Panc1 (cell line): ENCODE data around the gene CAMK2A. TPM values are rescaled to one million over a fixed set of nuclear protein-coding genes. Genes with fewer than 3 reads are reported as not detected.

Experiments
- ATAC-seq: fragments of 200-7000 bp; cut with Tn5 transposase; 2 replicates; pipeline ENCODE4 v1.9.1; 2020; ENCODE audit warnings: mild to moderate bottlenecking, moderate library complexity
- BruUV-seq: library from RNA; stranded (reverse); fragments of 400-500 nt; replicated peaks from 2 replicates; lab custom pipeline; 2021; lab: Mats Ljungman, UMichigan
- CTCF ChIA-PET: fragments of 300-600 bp; sonication (Branson Sonifier 250); formaldehyde crosslinking; loops from one replicate; lab custom pipeline; 2022; ENCODE audit warnings: antibody characterized with exemption; lab: Charles Lee
- POLR2A ChIA-PET: fragments of 300-600 bp; sonication (Branson Sonifier 250); formaldehyde crosslinking; loops from one replicate; lab custom pipeline; 2022; ENCODE audit warnings: antibody characterized with exemption; lab: Charles Lee
- DNase-seq: peaks from one replicate; pipeline ENCODE4 v3.0.0-alpha.2; 2010; ENCODE audit warnings: low read depth, low spot score
- H3K27ac ChIP-seq: 2 replicates; pipeline ENCODE4 v1.5.1; 2011; ENCODE audit warnings: mild to moderate bottlenecking, low read length, inconsistent platforms
- H3K27me3 ChIP-seq: fragments of 200-500 bp; sonication (Bioruptor generic); 2 replicates; pipeline ENCODE4 v1.6.0; 2014; ENCODE audit warnings: low read length, inconsistent platforms; ENCODE audit not compliant: control insufficient read depth, insufficient read depth
- H3K36me3 ChIP-seq: fragments of 200-500 bp; sonication (Bioruptor generic); 2 replicates; pipeline ENCODE4 v1.5.1; 2014; ENCODE audit warnings: inconsistent platforms, mild to moderate bottlenecking, low read length, moderate library complexity; ENCODE audit not compliant: control insufficient read depth, insufficient read depth
- H3K4me1 ChIP-seq: 2 replicates; pipeline ENCODE4 v1.5.1; 2011; ENCODE audit warnings: inconsistent platforms, mild to moderate bottlenecking, low read length, moderate library complexity; ENCODE audit not compliant: control insufficient read depth, insufficient read depth
- H3K4me3 ChIP-seq, 2 experiments: 2 replicates each; pipeline ENCODE4 v1.5.1; 2011 to 2012; ENCODE audit warnings: low read depth in 2 of 2, low read length in 2 of 2, mild to moderate bottlenecking in 2 of 2, inconsistent platforms in 1 of 2, moderate library complexity in 1 of 2
- H3K9me3 ChIP-seq: fragments of 200-500 bp; sonication (Bioruptor generic); 2 replicates; pipeline ENCODE4 v1.5.1; 2014; ENCODE audit warnings: low read depth, mild to moderate bottlenecking, inconsistent platforms, low read length, moderate library complexity; ENCODE audit not compliant: control insufficient read depth, insufficient read depth
- CTCF ChIP-seq: fragments of 450-650 bp; IDR thresholded peaks from 2 replicates; pipeline ENCODE4 v1.5.1; 2017; ENCODE audit warnings: mild to moderate bottlenecking
- POLR2AphosphoS5 ChIP-seq: IDR thresholded peaks from 2 replicates; pipeline ENCODE4 v1.6.1; 2012; ENCODE audit warnings: mild to moderate bottlenecking, low read depth, low read length, moderate library complexity
- REST ChIP-seq, 2 experiments: IDR thresholded peaks; 2 replicates each; pipeline ENCODE4 v1.6.1; 2011 to 2012; ENCODE audit warnings: low read depth in 2 of 2, control low read depth in 1 of 2, low read length in 1 of 2, mild to moderate bottlenecking in 1 of 2, moderate library complexity in 1 of 2; ENCODE audit not compliant: insufficient read depth in 1 of 2
- SIN3A ChIP-seq: IDR thresholded peaks from 2 replicates; pipeline ENCODE4 v1.6.1; 2012; ENCODE audit warnings: low read depth, mild to moderate bottlenecking, low read length, moderate library complexity, borderline replicate concordance; ENCODE audit not compliant: insufficient read depth
- TCF7L2 ChIP-seq: IDR thresholded peaks from 2 replicates; pipeline ENCODE4 v1.6.1; 2011; ENCODE audit warnings: mild to moderate bottlenecking, low read depth, low read length, inconsistent platforms
- in situ Hi-C: cut with HindIII; loops from 2 replicates; pipeline ENCODE4 v1.10.0; 2016; ENCODE audit warnings: low sequenced_read_pairs, low pct_unique_long_range_greater_than_20kb
- intact Hi-C: fragments of 100-400 bp; cut with micrococcal nuclease; formaldehyde crosslinking; loops from one replicate; pipeline ENCODE4 v1.10.0; 2022; ENCODE audit not compliant: unreplicated experiment
- total RNA-seq: library from RNA; stranded (reverse); gene quantifications from one replicate; pipeline ENCODE4 v1.2.1, GENCODE V29; 2021; ENCODE audit not compliant: unreplicated experiment

The CAMK2A gene
- total RNA-seq, 1 experiment from 2014 or later, result 0.51 TPM

- H3K9me3 ChIP-seq, result no peaks in the 10 kb centered on the region
- ChIA-PET POLR2A (no interaction called here), CTCF (no interaction called here)
- H3K4me1 ChIP-seq, result no peaks in the 10 kb centered on the region
- H3K36me3 ChIP-seq, result no peaks in the 10 kb centered on the region
- ATAC-seq (no peak), DNase-seq (no peak)
- in situ Hi-C loops (no loop called here), intact Hi-C loops (loop anchor here (10.0 kb wide), 1 partner anchor 215 kb away; no protein-coding TSS in a partner anchor)
- no peak overlapping the region for H3K4me3 ChIP-seq
- no peak overlapping the region for H3K27ac ChIP-seq
- no peaks in the 10 kb centered on the region for H3K27me3 ChIP-seq
- no peak for TF ChIP-seq REST (IDR thresholded peaks at IDR 0.05; ENCODE audit: insufficient read depth in 1 of 2, low read depth in 2 of 2, low read length in 1 of 2)
- no peak for TF ChIP-seq POLR2AphosphoS5
- TF ChIP-seq TCF7L2, result no peak
- TF ChIP-seq SIN3A, result no peak
- TF ChIP-seq CTCF, result no peak
- BruUV-seq, result no TSS peak
Observed at GRCh38 chr5:150219861-150220260, 69.7 kb downstream of the CAMK2A start.

- Histone ChIP-seq H3K4me1 (no peaks in the 10 kb centered on the region), H3K9me3 (no peaks in the 10 kb centered on the region), H3K27me3 (no peaks in the 10 kb centered on the region), H3K27ac (no peak overlapping the region), H3K4me3 (no peak overlapping the region), H3K36me3 (no peaks in the 10 kb centered on the region)
- in situ Hi-C loops, result no loop called here
- ChIA-PET POLR2A (interaction anchor here (0.7 kb wide), 1 partner anchor 384 kb away, joined by 12 read pairs; no protein-coding TSS in a partner anchor), CTCF (interaction anchor here (0.6 to 1.2 kb wide), 4 partner anchors 60 to 773 kb away, joined by 3 to 5 read pairs (median 4); no protein-coding TSS in a partner anchor)
- intact Hi-C loops, result no loop called here
- BruUV-seq, result no TSS peak
- ATAC-seq, result no peak
- no peak for DNase-seq
- TF ChIP-seq CTCF (no peak), POLR2AphosphoS5 (no peak), SIN3A (no peak), TCF7L2 (no peak), REST (IDR thresholded peaks at IDR 0.05; ENCODE audit: insufficient read depth in 1 of 2, low read depth in 2 of 2, low read length in 1 of 2) (no peak)
Observed at GRCh38 chr5:150219142-150219541, 70.4 kb downstream of the CAMK2A start.
